HG03064 (cell line): ENCODE measurements around the gene ABCB9.

Source experiments
- ATAC-seq: cut with Tn5 transposase; IDR thresholded peaks from one replicate; pipeline ENCODE4 v1.9.1; 2021; ENCODE audit warnings: low read depth; ENCODE audit not compliant: unreplicated experiment

Gene ABCB9

GRCh38 chr12:122884091-122884826, 82.0 kb downstream of the ABCB9 start:
- ATAC-seq: no peak

GRCh38 chr12:122882908-122883558, 83.2 kb downstream of the ABCB9 start:
- no peak for ATAC-seq

- no peak for ATAC-seq
Observed at GRCh38 chr12:122880668-122881067, 85.6 kb downstream of the ABCB9 start.

- ATAC-seq: no peak
Observed at GRCh38 chr12:122880155-122880667, 86.1 kb downstream of the ABCB9 start.
